ENCODE results near the gene BIRC7. TPM values are rescaled to one million over a fixed set of nuclear protein-coding genes. Genes with fewer than 3 reads are reported as not detected.

The BIRC7 gene
- total and polyA plus RNA-seq, 2 donors (not counting 3 experiments of a cell fraction or from before 2014, with no cell fraction given): not detected

DNA sequence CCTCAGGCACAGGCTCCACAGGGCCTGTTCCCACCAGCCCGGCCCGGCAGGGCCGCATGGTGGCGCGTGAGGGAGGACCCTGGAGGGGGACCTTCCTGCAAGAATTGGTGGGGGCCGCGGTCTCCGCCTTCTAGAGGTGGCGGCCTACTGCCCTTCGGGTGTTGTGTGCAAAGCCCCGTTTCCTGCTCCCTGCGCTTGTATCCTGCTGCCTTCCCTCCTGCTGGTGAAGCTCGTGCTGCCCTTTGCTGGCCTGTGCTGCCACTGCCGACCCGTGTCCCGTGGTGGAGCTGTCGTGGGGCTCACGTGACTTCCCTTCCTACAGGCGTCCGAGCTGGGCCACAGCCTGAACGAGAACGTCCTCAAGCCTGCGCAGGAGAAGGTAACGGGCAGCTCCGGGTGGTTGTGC lies 48.8 kb downstream of the BIRC7 start:
- H3K27ac ChIP-seq (ENCODE audit: insufficient read depth, low read depth, low read length): no peak overlapping the region
- H4K20me1 ChIP-seq (replicated peaks; ENCODE audit: control insufficient read depth, extremely low read depth, insufficient read depth, low read length): no peaks in the 10 kb centered on the region
- H3K4me3 ChIP-seq (replicated peaks in 1 of 3; ENCODE audit: insufficient read depth in 1 of 3, low read depth in 1 of 3, low read length in 3 of 3): no peak overlapping the region
- no peaks in the 10 kb centered on the region for H3K4me1 ChIP-seq (ENCODE audit: control insufficient read depth, extremely low read depth, insufficient read depth, low read length)
- no peak for DNase-seq (ENCODE audit: low read depth, low spot score)
- H3K79me2 ChIP-seq (ENCODE audit: control insufficient read depth, insufficient read depth, low read length): no peaks in the 10 kb centered on the region
- intact Hi-C loops (cut with micrococcal nuclease): no loop called here
- H3K4me2 ChIP-seq (ENCODE audit: insufficient read depth, low read length): no peak overlapping the region
- dilution Hi-C loops (cut with MboI; ENCODE audit: extremely low pct_ligation_motif_present, low sequenced_read_pairs): no loop called here
- H3K27me3 ChIP-seq (ENCODE audit: control insufficient read depth in 2 of 2, insufficient read depth in 2 of 2, low read length in 2 of 2): no peaks in the 10 kb centered on the region
- FAIRE-seq: no peak
- ChIA-PET CTCF (interaction anchor here (0.8 to 2.0 kb wide), 3 partner anchors 12 to 61 kb away, joined by 3 to 5 read pairs (median 4); partner anchors contain the start of gene ARFGAP1), POLR2A (interaction anchor here (0.8 kb wide), 1 partner anchor 12 kb away, joined by 3 read pairs; the partner anchor contains the start of gene ARFGAP1)
- H3K9me3 ChIP-seq (replicated peaks; ENCODE audit: control insufficient read depth, insufficient read depth, low read length): no peaks in the 10 kb centered on the region
- no peak for TF ChIP-seq EZH2 (IDR thresholded peaks at IDR 0.05; ENCODE audit: borderline replicate concordance, low read depth, low read length, severe bottlenecking)
- no peak for TF ChIP-seq POLR2A (IDR thresholded peaks at IDR 0.05; ENCODE audit: low read depth, low read length)
- no peak for TF ChIP-seq JUN (IDR thresholded peaks at IDR 0.05; ENCODE audit: borderline replicate concordance, insufficient read depth, insufficient read length, low read depth)
- TF ChIP-seq CTCF (IDR thresholded peaks at IDR 0.05; ENCODE audit: extremely low read depth in 1 of 2, insufficient read depth in 1 of 2, low read depth in 1 of 2, low read length in 2 of 2): no peak
- TF ChIP-seq GATA2 (IDR thresholded peaks at IDR 0.05; ENCODE audit: insufficient read depth, insufficient read length, low read depth, low read length): no peak
- no peak for TF ChIP-seq MYC (IDR thresholded peaks at IDR 0.05; ENCODE audit: low read depth, low read length)
- no peak for TF ChIP-seq POLR2AphosphoS5 (IDR thresholded peaks at IDR 0.05; ENCODE audit: insufficient read depth, low read depth, low read length)
- no peak for TF ChIP-seq MAX (IDR thresholded peaks at IDR 0.05; ENCODE audit: insufficient read depth, insufficient read length)
- no peak for TF ChIP-seq FOS (IDR thresholded peaks at IDR 0.05; ENCODE audit: borderline replicate concordance, insufficient read depth, low read length)
- H3K9me1 ChIP-seq (replicated peaks; ENCODE audit: control insufficient read depth, extremely low read depth, insufficient read depth, low read length): no peaks in the 10 kb centered on the region
- H2AFZ ChIP-seq (ENCODE audit: low read depth, low read length): no peak overlapping the region
- BruUV-seq (replicated peaks): no TSS peak
- H3K36me3 ChIP-seq (ENCODE audit: control insufficient read depth in 2 of 2, extremely low read depth in 1 of 2, insufficient read depth in 2 of 2, low read length in 2 of 2): peaks cover 4 to 46% of the 10 kb centered on the region in 2 experiments
- no peak overlapping the region for H3K9ac ChIP-seq (replicated peaks; ENCODE audit: extremely low read depth, insufficient read depth, low read length)

All from endothelial cell of umbilical vein (primary cell).